ENCODE data around the gene TMEM140. TPM values are rescaled to one million over a fixed set of nuclear protein-coding genes. Genes with fewer than 3 reads are reported as not detected.
A peak's percentile ranks its signal among the peaks of the same experiment; 100 is the strongest.

TMEM140 gene
- total and polyA plus RNA-seq, 2 of the 13 experiments (the other 11 are each of a cell fraction or from before 2014, with no cell fraction given) = 9.2 to 21.7 TPM

DNA sequence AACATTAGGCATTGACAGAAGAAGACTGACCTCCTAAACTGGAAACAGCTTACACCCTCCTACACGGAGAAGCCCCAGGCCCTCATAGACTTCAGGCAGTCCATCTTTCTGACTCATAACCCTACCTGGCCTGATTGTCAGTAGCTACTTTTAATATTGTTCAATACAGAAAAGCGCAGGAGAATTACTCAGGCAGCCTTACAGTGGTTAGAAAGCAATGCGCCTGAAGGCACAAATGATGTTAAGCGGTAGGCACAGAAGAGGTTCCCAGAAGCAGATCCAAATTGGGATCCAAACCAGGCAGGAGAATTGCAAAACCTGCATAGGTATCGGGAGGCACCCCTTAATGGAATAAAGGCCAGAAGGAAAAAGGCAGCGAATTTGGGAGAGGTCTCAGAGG, 28.1 kb downstream of the TMEM140 start:
- ATAC-seq = no peak
- ChIA-PET CTCF (ENCODE audit: low intra/inter-chr PET ratio, low total read pairs) (no interaction called here), POLR2A (no interaction called here)
- Histone ChIP-seq H3K4me1 (ENCODE audit: insufficient read depth, low read length) (peaks cover 43% of the 10 kb centered on the region), H3K4me3 (replicated peaks in 1 of 3; ENCODE audit: insufficient read depth in 1 of 3, low read depth in 2 of 3, low read length in 3 of 3) (no peak overlapping the region; a peak in 1 of 6 replicates), H3K36me3 (replicated peaks in 1 of 2; ENCODE audit: control insufficient read depth in 1 of 2, insufficient read depth in 2 of 2, low read length in 2 of 2) (peaks cover 13 to 57% of the 10 kb centered on the region in 2 experiments), H2AFZ (ENCODE audit: low read length) (no peak overlapping the region), H3K79me2 (ENCODE audit: insufficient read depth, low read length) (peaks cover 52% of the 10 kb centered on the region), H3K4me2 (ENCODE audit: low read depth, low read length) (peak overlapping the region; percentile 62), H3K27ac (ENCODE audit: extremely low read length, insufficient read depth, low read length) (no peak overlapping the region), H3K27me3 (ENCODE audit: control insufficient read depth in 1 of 2, insufficient read depth in 2 of 2, low read length in 2 of 2) (no peaks in the 10 kb centered on the region), H3K9me3 (ENCODE audit: low read length) (peaks cover 22% of the 10 kb centered on the region), H4K20me1 (ENCODE audit: insufficient read depth, low read length) (peaks cover 5% of the 10 kb centered on the region; the same call in 1 of the 2 replicates), H3K9ac (ENCODE audit: insufficient read depth, low read depth, low read length) (peak overlapping the region; percentile 1; the same call in 1 of the 2 replicates)
- TF ChIP-seq ZNF773 (CRISPR knock-in tag; IDR thresholded peaks at IDR 0.05; ENCODE audit: borderline replicate concordance) = no peak
- TF ChIP-seq HOXA9 (CRISPR knock-in tag; IDR thresholded peaks at IDR 0.05; ENCODE audit: borderline replicate concordance) = no peak
- TF ChIP-seq ZNF34 (CRISPR knock-in tag; IDR thresholded peaks at IDR 0.05; ENCODE audit: borderline replicate concordance) = no peak
- no peak for TF ChIP-seq REL (CRISPR knock-in tag; conservative IDR thresholded peaks at IDR 0.05)
- TF ChIP-seq, protein P1, sequence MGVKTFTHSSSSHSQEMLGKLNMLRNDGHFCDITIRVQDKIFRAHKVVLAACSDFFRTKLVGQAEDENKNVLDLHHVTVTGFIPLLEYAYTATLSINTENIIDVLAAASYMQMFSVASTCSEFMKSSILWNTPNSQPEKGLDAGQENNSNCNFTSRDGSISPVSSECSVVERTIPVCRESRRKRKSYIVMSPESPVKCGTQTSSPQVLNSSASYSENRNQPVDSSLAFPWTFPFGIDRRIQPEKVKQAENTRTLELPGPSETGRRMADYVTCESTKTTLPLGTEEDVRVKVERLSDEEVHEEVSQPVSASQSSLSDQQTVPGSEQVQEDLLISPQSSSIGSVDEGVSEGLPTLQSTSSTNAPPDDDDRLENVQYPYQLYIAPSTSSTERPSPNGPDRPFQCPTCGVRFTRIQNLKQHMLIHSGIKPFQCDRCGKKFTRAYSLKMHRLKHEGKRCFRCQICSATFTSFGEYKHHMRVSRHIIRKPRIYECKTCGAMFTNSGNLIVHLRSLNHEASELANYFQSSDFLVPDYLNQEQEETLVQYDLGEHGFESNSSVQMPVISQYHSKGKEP (CRISPR knock-in tag; IDR thresholded peaks at IDR 0.05) = no peak
- TF ChIP-seq DPF2 (CRISPR knock-in tag; IDR thresholded peaks at IDR 0.05; ENCODE audit: borderline replicate concordance, low read depth) = no peak
- TF ChIP-seq NCOR1 (IDR thresholded peaks at IDR 0.05; ENCODE audit: borderline replicate concordance, low read length) = no peak
- no peak for TF ChIP-seq SRSF4 (IDR thresholded peaks at IDR 0.05; ENCODE audit: low read depth, low read length, poor library complexity, severe bottlenecking)
- TF ChIP-seq SNAI1 (CRISPR knock-in tag; IDR thresholded peaks at IDR 0.05; ENCODE audit: borderline replicate concordance) = no peak
- TF ChIP-seq ZNF124 (CRISPR knock-in tag; IDR thresholded peaks at IDR 0.05) = no peak
- TF ChIP-seq FOXP1 (IDR thresholded peaks at IDR 0.05) = no peak
- TF ChIP-seq FOXP1 (CRISPR knock-in tag; IDR thresholded peaks at IDR 0.05) = no peak
- no peak for TF ChIP-seq ZNF207 (IDR thresholded peaks at IDR 0.05; ENCODE audit: borderline replicate concordance)
- no peak for TF ChIP-seq ZEB1 (IDR thresholded peaks at IDR 0.05; ENCODE audit: insufficient replicate concordance, low read depth)
- no peak for TF ChIP-seq HMG20A (CRISPR knock-in tag; IDR thresholded peaks at IDR 0.05; ENCODE audit: borderline replicate concordance)
- TF ChIP-seq ZNF3 (CRISPR knock-in tag; IDR thresholded peaks at IDR 0.05) = no peak
- TF ChIP-seq, protein P2, sequence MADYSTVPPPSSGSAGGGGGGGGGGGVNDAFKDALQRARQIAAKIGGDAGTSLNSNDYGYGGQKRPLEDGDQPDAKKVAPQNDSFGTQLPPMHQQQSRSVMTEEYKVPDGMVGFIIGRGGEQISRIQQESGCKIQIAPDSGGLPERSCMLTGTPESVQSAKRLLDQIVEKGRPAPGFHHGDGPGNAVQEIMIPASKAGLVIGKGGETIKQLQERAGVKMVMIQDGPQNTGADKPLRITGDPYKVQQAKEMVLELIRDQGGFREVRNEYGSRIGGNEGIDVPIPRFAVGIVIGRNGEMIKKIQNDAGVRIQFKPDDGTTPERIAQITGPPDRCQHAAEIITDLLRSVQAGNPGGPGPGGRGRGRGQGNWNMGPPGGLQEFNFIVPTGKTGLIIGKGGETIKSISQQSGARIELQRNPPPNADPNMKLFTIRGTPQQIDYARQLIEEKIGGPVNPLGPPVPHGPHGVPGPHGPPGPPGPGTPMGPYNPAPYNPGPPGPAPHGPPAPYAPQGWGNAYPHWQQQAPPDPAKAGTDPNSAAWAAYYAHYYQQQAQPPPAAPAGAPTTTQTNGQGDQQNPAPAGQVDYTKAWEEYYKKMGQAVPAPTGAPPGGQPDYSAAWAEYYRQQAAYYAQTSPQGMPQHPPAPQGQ (CRISPR knock-in tag; IDR thresholded peaks at IDR 0.05; ENCODE audit: borderline replicate concordance) = no peak
- 97% methylated on average over 6 of the region's 6 CpGs for WGBS (ENCODE audit: low lambda C conversion rate)
- no peak for DNase-seq (ENCODE audit: low spot score)
- FAIRE-seq = no peak
- BruUV-seq (replicated peaks) = no TSS peak
- intact Hi-C loops (cut with micrococcal nuclease; ENCODE audit: unreplicated experiment) = no loop called here
- in situ Hi-C loops (cut with HindIII; ENCODE audit: extremely low pct_ligation_motif_present, low pct_unique_long_range_greater_than_20kb) = loop anchor here (5.0 kb wide), 1 partner anchor 36 kb away; the partner anchor contains the start of gene WDR91
